HL-60/S4 (cell line): Measurements from ENCODE around the gene BBS1.
"Not testable (repeated sequence)": the region's sequence is repeated elsewhere in the genome, so short reads cannot be mapped to it uniquely, and the experiment has no call there.

Experiments
- in situ Hi-C: fragments of 300-500 bp; cut with MboI; formaldehyde crosslinking; loops from 2 replicates; pipeline ENCODE4 v1.14.3; 2022; ENCODE audit warnings: low sequenced_read_pairs

BBS1 gene

DNA sequence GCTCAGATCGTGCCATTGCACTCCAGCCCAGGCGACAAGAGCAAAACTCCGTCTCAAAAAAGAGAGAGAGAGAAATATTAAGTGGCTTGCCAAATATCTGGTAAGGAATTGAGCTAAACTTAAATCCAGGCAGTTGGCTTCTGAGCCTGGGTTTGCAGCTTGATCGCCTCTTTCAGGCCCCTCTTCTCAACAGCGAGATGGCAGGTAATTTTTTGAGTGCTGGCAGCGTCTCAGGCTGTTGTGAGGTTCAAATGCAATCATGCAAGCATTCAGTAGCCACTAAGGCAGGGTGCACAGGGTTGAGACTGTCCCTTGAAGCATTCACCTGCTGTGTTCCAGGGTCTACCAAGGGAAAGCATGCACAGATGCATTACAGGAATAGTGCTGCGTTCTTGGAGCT, 58.6 kb downstream of the BBS1 start:
- in situ Hi-C loops, result no loop called here

DNA sequence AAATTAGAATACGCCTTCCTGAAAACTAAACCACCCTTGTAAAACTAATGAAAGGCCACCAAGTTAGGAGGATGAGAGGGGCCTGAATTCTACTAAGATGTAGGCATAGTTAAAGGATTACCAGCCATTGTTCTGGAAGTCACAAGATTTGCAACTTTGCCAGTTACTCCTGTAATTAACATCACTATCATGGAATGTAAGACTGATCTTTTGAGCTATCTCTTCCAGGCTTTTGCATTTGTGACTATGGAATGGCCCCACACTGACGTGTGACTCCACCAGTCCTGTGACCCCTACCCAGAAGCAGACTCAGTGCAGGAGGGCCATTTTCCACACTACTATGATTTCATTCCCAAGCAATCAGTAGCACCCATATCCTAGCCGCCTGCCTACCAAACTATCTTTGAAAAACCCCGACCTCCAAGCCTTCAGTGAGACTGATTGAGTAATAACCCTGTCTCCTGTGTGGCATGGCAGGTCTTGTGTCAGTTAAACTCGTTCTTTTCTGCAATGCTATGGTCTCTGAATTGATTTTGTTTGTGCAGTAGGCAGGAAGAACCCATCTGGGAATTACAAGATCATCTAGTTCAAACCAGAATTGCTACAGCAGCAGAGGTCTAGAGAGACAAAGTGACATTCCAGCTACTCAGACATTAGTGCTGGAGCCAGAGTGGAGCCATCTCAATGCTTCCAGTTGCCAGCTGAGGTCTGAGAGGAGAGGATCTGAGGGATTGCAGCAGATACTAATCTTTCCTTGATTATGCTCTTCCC, 59.8 kb downstream of the BBS1 start:
- in situ Hi-C loops, result loop anchor here (10.0 kb wide), 1 partner anchor 115 kb away; no protein-coding TSS in a partner anchor

DNA sequence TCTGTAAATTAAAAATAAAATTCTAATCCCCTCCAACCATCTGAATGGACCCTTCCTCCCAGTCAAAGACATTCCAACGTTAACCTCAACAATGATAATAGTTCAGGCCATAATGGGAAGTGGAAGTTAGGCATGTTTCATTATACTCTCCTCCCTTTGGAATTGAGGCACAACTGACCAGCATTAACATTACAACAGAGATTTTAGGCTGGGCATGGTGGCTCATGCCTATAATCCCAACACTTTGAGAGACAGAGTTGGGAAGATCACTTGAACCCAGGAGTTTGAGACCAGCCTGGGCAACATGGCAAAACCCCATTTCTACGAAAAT, 60.4 kb downstream of the BBS1 start:
- in situ Hi-C loops, result loop anchor here (10.0 kb wide), 1 partner anchor 114 kb away; no protein-coding TSS in a partner anchor

DNA sequence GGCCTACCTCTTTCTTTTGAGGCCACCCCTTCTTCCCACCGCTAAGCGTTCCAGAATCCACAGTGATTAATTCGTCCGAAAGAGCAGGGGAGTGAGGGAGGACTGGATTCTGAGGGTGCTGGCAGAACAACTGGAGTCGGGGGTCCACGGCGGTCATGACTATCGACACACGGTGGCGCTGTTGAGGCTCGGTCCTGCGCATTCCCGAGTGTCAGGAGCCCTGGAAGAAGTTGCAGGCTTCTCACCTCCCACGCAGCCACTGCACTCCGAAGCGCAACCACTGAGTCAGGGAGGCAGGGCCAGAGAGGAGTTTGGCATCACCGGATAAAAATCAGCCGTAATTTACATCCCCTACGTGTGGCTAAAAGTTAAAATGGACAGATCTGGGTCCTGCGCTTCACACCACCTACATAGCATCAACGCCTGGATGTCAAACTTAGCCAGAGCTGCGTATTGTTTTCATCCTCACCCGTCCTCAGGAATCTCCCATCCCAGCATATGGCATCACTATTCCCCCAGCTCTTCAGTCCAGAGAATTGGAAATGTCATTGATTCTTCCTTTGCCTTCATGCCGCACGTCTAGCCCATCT, 68.7 kb downstream of the BBS1 start:
- in situ Hi-C loops, result loop anchor here (10.0 kb wide), 1 partner anchor 106 kb away; no protein-coding TSS in a partner anchor

DNA sequence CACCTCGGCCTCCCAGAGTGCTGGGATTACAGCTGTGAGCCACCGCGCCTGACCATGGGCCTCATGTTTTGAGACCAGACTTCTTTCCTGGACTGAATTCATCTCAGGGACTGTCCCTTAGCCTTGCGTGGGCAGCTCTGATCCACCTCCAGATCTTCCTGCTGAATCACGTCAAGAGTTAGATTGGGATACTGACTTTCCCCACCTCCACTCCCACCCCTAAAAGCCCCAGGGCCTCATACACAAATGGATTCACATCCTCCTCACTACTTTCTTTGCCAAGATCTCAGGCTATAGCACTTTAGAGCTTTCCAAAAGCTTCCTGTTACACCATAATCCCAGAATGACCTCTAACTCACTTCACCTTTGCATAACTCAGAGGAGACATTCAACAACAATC, 70.4 kb downstream of the BBS1 start:
- in situ Hi-C loops, result no loop called here

DNA sequence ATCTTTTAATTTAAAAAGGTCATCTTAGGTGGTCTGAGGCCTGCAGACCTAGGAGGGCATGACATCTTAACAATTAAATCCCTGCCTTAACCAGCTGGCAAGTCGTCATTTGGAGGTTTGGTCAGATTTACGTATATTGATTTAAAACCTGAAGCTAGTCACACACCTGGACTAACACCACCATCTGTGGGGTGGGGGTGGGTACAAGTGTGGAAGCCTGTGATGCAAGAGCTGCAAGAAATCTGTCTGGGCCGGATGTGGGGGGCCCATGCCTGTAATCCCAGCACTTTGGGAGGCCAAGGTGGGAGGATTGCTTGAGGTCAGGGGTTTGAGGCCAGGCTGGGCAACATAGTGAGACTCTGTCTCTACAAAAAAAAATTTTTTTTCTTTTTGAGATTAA, 70.8 kb downstream of the BBS1 start:
- in situ Hi-C loops, result no loop called here

DNA sequence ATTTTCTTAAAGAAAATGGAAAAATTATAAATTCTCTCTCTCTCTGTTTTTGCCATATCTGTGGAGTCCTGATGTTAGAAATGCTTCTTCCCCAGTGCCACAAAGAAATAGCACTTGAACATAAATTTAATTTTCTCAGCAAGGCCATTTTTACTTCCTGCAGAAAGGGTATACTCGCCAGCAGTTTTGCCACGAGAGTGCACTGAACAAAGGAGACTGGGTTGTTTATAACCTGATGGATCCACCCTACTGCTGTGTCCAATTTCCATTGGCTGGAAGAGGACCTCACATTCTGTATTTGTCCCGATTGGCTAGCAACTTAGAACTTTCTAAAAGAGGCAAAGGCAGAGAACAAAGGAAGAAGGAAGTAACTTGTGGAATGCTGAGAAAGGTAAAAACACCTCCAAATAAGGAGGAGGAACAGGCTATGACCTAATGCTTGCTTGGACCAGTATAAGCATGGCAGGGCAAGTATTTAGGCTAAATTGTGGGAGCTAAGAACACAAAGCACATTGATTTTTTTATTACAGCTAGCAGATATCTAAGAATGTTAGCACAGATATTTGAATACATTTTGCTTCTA, 72.2 kb downstream of the BBS1 start:
- in situ Hi-C loops, result not testable (repeated sequence)
